Epithelial cell of proximal tubule (primary cell): Measurements from ENCODE around the gene HDGFL2. TPM values are rescaled to one million over a fixed set of nuclear protein-coding genes. Genes with fewer than 3 reads are reported as not detected.

Experiments used
- DNase-seq: peaks from one replicate; pipeline ENCODE4 v3.0.0-alpha.2; 2011; ENCODE audit warnings: low read depth
- H3K4me3 ChIP-seq: 2 replicates; pipeline ENCODE4 v1.5.1; 2011; ENCODE audit warnings: low read depth, mild to moderate bottlenecking, low read length
- total RNA-seq: library from RNA; depleted of rRNA; stranded (reverse); fragments of >200 nt; gene quantifications from 2 replicates; pipeline ENCODE4 v1.2.3, GENCODE V29; 2015
- TF ChIP-seq, protein P1 (sequence below): conservative IDR thresholded peaks from 2 replicates; pipeline ENCODE4 v1.5.1; 2012; ENCODE audit warnings: low read depth, mild to moderate bottlenecking, low read length

HDGFL2 gene
- total RNA-seq, 1 donor from 2014 or later = 91.8 TPM

DNA sequence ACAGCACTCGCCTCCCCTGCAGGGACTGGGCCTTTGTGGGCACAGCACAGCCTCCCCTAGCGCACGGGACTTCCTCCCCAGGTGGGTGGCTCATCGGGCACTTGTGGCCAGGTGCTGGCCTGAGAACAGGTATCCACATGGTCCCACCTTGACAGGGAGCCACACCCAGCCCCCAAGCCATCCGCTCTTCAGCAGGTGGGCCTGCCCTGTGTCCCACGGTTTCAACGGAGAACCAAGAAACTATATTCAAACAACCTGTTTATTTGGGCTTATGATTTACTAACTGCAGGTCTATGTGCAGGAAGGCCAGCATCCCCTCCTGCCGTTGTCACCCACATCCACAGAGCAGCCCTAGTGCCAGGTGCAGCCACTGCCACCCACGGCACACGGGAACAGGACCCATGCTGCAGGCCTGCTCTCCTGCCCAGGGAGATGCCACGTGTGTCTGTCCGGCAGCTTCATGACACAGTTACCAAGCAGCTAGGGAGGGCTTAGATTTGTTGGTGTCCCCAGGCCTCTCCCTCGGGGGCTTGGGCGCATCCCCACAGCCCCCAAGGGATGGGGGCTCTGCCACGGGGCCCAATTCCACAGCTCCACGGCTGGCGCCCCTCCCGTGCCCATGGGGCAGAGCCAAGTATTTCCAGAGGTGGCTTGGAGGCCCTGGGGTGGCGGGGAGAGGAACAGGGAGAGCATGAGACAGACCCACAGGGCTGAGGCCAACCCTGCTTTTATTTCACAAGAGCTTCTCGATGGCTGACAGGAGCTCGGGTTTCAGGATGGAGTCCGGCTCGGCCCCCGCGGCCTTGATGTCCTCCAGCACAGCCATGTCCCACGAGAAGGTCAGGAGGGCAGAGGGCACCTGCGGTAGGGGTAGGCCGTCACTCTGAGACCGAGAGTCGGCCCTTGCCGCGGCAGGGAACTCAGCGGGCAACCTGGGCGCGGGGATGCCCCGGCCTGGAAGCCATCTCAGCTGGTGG lies 27.0 kb upstream of the HDGFL2 start:
- TF ChIP-seq, protein P1, sequence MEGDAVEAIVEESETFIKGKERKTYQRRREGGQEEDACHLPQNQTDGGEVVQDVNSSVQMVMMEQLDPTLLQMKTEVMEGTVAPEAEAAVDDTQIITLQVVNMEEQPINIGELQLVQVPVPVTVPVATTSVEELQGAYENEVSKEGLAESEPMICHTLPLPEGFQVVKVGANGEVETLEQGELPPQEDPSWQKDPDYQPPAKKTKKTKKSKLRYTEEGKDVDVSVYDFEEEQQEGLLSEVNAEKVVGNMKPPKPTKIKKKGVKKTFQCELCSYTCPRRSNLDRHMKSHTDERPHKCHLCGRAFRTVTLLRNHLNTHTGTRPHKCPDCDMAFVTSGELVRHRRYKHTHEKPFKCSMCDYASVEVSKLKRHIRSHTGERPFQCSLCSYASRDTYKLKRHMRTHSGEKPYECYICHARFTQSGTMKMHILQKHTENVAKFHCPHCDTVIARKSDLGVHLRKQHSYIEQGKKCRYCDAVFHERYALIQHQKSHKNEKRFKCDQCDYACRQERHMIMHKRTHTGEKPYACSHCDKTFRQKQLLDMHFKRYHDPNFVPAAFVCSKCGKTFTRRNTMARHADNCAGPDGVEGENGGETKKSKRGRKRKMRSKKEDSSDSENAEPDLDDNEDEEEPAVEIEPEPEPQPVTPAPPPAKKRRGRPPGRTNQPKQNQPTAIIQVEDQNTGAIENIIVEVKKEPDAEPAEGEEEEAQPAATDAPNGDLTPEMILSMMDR = no peak
- H3K4me3 ChIP-seq = no peak overlapping the region
- DNase-seq = no peak

DNA sequence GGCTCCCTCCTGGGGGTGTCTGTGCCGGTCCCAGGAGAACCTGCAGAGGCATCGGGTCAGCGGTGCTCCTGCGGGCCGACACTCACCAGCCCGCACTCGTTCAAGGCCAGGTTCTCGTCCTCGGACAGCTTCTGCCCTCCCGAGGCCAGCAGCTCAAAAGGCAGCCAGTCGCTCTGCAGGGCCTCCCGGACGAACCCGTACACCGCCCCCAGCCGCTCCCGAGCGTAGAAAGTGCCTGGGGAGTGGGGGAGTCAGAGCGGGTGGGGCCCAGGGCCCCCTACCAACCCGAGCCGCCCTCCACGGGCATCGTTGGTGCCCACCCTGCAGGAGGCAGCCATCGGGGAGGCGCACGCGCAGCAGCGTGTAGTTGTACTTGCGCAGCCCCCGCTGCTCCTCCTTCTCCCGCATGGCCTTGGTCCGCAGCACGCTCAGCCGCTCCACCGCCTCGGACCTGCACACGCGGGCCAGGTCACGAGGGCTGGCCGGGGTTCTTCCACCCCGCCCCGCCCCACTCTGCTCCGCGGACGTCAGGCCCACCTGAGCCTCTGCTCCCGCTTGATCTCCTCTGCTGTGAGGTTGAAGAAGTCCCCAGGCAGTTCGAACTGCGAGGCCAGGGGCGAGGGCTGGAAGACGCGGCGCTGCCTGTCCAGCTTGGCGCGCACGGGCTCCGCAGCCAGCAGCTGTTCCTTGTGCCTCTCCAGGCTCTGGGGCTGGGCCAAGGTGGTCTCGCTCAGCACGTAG lies 26.0 kb upstream of the HDGFL2 start:
- TF ChIP-seq, protein P1 = no peak
- no peak overlapping the region for H3K4me3 ChIP-seq
- no peak for DNase-seq

DNA sequence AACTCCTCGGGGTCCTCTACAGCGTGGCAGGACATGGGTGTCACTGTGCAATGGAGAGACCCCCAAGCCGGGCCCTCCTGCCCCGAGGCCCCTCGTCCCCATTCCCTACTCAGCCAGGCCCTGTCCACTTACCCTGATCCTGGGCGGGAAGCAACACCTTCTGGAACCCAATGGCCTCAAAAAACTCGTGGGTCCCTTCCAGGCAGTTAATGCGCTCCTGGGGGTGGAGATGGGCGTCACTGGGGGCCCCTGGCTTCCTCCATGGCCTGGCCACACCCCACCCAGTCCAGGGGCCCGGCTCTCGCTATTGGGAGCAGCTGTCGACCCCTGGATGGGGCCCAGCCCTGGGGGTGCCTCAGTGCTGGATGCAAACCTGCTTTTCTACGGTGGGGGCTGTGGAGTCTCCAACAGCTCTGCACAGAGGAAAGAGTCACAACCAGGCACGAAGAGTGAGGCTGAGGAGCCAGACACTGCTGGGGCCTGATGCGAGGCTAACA lies 25.3 kb upstream of the HDGFL2 start:
- DNase-seq = no peak
- TF ChIP-seq, protein P1 = no peak
- no peak overlapping the region for H3K4me3 ChIP-seq

DNA sequence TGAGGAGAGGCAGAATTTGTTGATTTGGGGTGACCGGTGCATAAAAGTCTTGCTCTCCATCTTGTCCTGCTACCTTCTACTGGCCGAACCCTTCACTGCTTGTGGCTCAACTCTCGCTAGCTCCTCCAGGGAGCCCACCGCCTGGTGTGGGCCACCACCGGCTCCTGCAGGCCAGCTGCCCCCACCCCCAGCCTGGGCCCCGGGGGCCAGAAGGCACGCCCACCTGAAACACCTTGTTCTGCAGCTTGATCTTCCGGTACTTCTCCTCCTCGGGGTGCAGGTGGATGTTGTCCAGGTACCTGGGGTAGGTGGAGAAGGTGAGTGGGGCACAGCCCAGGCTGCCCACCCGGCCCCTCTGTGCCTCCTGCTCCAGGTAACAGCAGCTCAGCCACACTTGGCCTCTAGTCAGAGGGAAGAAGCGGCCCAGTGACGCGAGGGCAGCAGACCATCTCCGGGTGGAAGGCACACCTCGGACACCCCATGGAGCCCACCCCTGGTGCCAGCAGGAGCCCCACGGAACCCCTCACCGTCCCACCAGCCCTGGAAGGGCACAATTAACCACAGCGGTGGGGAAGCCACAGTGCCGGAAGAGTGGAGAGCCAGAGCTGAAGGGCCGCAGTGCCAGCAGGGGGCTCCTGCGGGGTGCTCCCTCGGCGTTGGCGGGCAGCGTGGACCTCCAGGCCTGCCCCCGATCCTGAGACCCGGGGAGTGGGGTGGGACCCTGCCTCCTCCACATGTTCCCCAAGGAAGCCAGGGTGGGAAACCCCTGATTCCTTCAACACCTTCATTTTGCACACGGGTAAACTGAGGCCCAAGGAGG lies 24.6 kb upstream of the HDGFL2 start:
- TF ChIP-seq, protein P1 = no peak
- DNase-seq = no peak
- no peak overlapping the region for H3K4me3 ChIP-seq

DNA sequence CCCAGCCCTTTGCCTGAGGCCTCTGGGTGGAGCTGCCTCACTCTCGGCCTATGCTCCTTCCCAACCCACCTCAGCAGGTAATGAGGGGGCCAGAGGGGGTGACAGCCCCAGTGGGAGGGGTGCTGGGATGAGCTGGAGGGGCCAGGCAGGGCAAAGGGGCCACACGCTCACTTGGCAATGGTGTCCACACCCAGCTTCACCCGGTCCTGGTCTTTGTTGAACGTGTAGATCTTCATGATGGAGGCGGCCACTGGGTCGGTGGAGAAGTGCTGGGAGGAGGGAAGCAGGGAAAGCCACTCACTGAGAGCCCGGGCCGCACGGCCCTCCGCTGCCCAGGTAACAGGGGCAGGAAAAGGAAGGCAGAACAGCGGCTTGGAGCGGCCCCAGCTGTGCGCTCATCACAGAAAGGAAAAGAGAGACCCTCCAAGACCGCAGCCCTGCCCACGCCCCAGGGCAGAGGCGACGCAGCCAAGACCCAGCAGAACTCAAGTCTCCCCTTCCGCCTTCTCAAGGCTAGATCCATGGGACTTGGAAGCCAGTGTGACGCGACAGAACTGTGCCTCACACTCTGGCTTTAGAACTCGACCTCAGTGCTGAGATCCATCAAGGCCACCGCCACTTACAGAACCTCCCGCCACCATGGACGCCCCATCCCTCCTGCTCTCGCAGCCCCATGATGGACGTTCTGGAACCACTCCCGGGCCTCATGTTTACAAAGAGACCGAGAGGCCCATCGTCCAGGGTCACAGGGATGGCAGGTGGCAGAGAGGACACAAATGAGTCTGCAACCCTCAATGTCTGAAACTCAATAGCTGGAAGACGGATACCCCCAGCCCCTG lies 23.7 kb upstream of the HDGFL2 start:
- H3K4me3 ChIP-seq = no peak overlapping the region
- TF ChIP-seq, protein P1 = no peak
- no peak for DNase-seq
